Ovary (tissue), 9 donors: ENCODE data around the gene SOD3. TPM values are rescaled to one million over a fixed set of nuclear protein-coding genes. Genes with fewer than 3 reads are reported as not detected.

Source experiments
- DNase-seq, 5 donors: peaks; one replicate each; pipeline ENCODE4 v3.0.0-alpha.2; 2019 to 2020
- H3K27ac ChIP-seq, 2 donors: fragments of 200-600 bp; one replicate each; pipeline versions ENCODE4 v1.5.1 to v1.8.0; 2019 to 2022
- H3K27me3 ChIP-seq: fragments of 200-600 bp; one replicate; pipeline ENCODE4 v1.8.0; 2022
- H3K36me3 ChIP-seq: fragments of 200-600 bp; sonication (generic); one replicate; pipeline ENCODE4 v1.5.1; 2019
- H3K4me1 ChIP-seq: one replicate; pipeline ENCODE4 v1.8.1; 2013; ENCODE audit warnings: mild to moderate bottlenecking, moderate library complexity; ENCODE audit not compliant: insufficient read depth
- H3K4me3 ChIP-seq: fragments of 200-600 bp; sonication (generic); one replicate; pipeline ENCODE4 v1.5.1; 2017
- H3K9me3 ChIP-seq, 2 donors: fragments of 200-600 bp in 1 of 2; sonication (generic) in 1 of 2; one replicate each; pipeline versions ENCODE4 v1.5.1 to v1.8.1; 2013 to 2019; ENCODE audit warnings: mild to moderate bottlenecking in 1 of 2, moderate library complexity in 1 of 2
- EP300 ChIP-seq: sonication (generic); formaldehyde crosslinking; IDR thresholded peaks from one replicate; pipeline ENCODE4 v1.6.1; 2017; ENCODE audit warnings: antibody characterized with exemption
- POLR2A ChIP-seq: fragments of 450-650 bp; IDR thresholded peaks from one replicate; pipeline ENCODE4 v1.6.1; 2017; ENCODE audit warnings: antibody characterized with exemption, mild to moderate bottlenecking, moderate library complexity
- WGBS, 3 donors: extraction: QIAGEN DNeasy Blood & Tissue Kit in 1 of 3; methylation state at CpG; one replicate each; pipeline versions ENCODE4 v1.1.5 to v1.1.7; 2013 to 2017; 5-methylcytosine and 5-hydroxymethylcytosine counted together
- intact Hi-C, 4 donors: fragments of 100-400 bp; cut with DNase I; formaldehyde crosslinking; loops; one replicate each; pipeline versions ENCODE4 v1.11.0 to v1.15.1; 2022 to 2023
- polyA plus RNA-seq, 2 donors: library from polyadenylated mRNA; stranded (reverse); fragments of 200-250 nt in 1 of 2; fragments of 350-450 nt in 1 of 2; fragmentation: Illumina TruSeq in 1 of 2; extraction: RNeasy Lipid Tissue Mini Kit (QIAGEN cat#74804) in 1 of 2; gene quantifications; one replicate each; pipeline ENCODE4 v1.2.3, GENCODE V29; 2013 to 2014
- total RNA-seq, 7 donors: library from RNA; depleted of rRNA in 2 of 7; stranded (reverse); fragments of >200 nt in 2 of 7; fragmentation: NEBNext Ultra II Directional in 3 of 7; extraction: Animal tissue kit (Norgen Biotek cat#: 25700) in 3 of 7; gene quantifications; one replicate each; pipeline versions ENCODE4 v1.1.0 to v1.2.4, GENCODE V29; 2016 to 2023
- TF ChIP-seq, protein P1 (sequence below), 3 donors: fragments of 450-650 bp in 2 of 3; fragments of 200-600 bp in 1 of 3; IDR thresholded peaks; one replicate each; pipeline versions ENCODE4 v1.5.1 to v1.8.0; 2016 to 2022; ENCODE audit warnings: antibody characterized with exemption in 3 of 3, mild to moderate bottlenecking in 1 of 3
- donor health status: DM: no; HTN: no; CAD: no; lungs with moderate emphysema.
- donor health status: DM: no; HTN: no; CAD: no.
- donor health status: Bipolar disorder and iron deficiency.
- donor health status: DM: yes; HTN: yes; CAD: no.
- donor health status: DM: no; HTN: no; CAD: no.
- donor health status: DM: yes; HTN: yes; CAD: no.

The SOD3 gene
- total and polyA plus RNA-seq, 9 donors = 15.3 to 92.3 (median 33.0) TPM

DNA sequence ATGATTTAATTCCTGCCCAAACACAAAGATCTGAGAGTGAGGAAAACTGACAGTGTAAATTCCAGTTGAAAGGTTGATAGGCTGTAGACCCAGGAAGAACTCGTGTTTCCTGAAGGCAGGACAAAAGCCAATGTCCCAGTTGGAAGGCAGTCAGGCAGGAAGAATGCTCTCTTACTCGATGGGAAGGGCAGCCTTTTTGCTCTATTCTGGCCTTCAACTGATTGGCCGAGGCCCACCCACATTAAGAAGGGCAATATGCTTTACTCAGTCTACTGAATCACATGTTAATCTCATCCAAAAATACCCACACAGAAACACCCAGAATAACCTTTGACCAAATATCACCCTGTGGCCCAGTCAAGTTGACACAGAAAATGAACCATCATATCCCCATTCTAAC lies 45.3 kb upstream of the SOD3 start:
- WGBS, 3 donors = 72 to 76% (median 75%) methylated on average over 3 of the region's 3 CpGs
- no peak overlapping the region for H3K4me3 ChIP-seq
- H3K36me3 ChIP-seq = no peaks in the 10 kb centered on the region
- TF ChIP-seq, protein P1, sequence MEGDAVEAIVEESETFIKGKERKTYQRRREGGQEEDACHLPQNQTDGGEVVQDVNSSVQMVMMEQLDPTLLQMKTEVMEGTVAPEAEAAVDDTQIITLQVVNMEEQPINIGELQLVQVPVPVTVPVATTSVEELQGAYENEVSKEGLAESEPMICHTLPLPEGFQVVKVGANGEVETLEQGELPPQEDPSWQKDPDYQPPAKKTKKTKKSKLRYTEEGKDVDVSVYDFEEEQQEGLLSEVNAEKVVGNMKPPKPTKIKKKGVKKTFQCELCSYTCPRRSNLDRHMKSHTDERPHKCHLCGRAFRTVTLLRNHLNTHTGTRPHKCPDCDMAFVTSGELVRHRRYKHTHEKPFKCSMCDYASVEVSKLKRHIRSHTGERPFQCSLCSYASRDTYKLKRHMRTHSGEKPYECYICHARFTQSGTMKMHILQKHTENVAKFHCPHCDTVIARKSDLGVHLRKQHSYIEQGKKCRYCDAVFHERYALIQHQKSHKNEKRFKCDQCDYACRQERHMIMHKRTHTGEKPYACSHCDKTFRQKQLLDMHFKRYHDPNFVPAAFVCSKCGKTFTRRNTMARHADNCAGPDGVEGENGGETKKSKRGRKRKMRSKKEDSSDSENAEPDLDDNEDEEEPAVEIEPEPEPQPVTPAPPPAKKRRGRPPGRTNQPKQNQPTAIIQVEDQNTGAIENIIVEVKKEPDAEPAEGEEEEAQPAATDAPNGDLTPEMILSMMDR (IDR thresholded peaks at IDR 0.05) = no peak
- TF ChIP-seq POLR2A (no peak), EP300 (no peak)
- H3K4me1 ChIP-seq = peaks cover 3% of the 10 kb centered on the region
- no peak for DNase-seq
- no peaks in the 10 kb centered on the region for H3K9me3 ChIP-seq
- no peak overlapping the region for H3K27ac ChIP-seq
- intact Hi-C loops = no loop called here
- no peaks in the 10 kb centered on the region for H3K27me3 ChIP-seq

DNA sequence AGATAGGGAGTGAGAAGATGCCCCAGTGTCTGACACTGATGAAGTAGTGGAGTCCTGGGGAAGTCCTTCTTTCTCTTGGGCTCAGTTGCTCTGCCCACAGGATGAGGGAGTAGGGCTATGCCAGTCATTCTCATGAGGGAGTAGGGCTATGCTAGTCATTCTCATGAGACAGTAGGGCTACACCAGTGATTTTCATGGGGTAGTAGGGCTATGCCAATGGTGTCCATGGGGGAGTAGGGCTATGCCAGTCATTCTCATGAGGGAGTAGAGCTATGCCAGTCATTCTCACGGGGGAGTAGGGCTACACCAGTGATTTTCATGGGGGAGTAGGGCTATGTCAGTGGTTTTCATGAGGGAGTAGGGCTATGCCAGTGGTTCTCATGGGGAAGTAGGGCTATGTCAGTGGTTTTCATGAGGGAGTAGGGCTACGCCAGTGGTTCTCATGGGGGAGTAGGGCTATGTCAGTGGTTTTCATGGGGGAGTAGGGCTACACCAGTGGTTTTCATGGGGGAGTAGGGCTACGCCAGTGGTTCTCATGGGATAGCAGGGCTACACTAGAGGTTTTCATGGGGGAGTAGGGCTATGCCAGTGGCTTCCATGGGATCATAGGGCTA lies 43.3 kb upstream of the SOD3 start:
- Histone ChIP-seq H3K9me3 (no peaks in the 10 kb centered on the region), H3K27ac (no peak overlapping the region), H3K4me3 (no peak overlapping the region), H3K27me3 (no peaks in the 10 kb centered on the region), H3K4me1 (peaks cover 3% of the 10 kb centered on the region), H3K36me3 (no peaks in the 10 kb centered on the region)
- TF ChIP-seq, protein P1 (IDR thresholded peaks at IDR 0.05) = no peak
- TF ChIP-seq POLR2A = no peak
- no peak for TF ChIP-seq EP300
- intact Hi-C loops = no loop called here
- DNase-seq = no peak
- 76 to 88% (median 79%) methylated on average over 3 of the region's 3 CpGs for WGBS, 3 donors

DNA sequence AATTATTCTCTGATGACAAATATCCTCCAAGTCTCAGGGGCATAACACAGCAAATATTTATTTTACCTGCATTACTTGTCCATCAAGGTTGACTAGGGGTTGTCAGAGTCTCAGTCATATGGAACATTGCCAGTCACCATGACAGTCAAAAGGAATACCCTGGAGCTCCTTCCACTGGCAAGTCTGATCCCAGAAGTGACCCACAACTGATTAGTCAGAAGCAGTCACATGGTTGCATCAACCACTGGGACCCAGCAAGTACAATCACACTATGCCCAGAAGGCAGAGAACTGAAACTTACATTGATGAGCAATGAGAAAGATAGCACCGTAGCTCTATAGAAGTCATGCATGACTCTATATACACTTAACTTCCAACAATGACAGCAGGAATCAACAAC lies 41.9 kb upstream of the SOD3 start:
- DNase-seq = no peak
- Histone ChIP-seq H3K27ac (no peak overlapping the region), H3K36me3 (no peaks in the 10 kb centered on the region), H3K9me3 (no peaks in the 10 kb centered on the region), H3K27me3 (no peaks in the 10 kb centered on the region), H3K4me1 (peaks cover 3% of the 10 kb centered on the region), H3K4me3 (no peak overlapping the region)
- 75 to 82% (median 78%) methylated on average over 1 of the region's 1 CpG for WGBS, 3 donors
- no peak for TF ChIP-seq POLR2A
- intact Hi-C loops = no loop called here

DNA sequence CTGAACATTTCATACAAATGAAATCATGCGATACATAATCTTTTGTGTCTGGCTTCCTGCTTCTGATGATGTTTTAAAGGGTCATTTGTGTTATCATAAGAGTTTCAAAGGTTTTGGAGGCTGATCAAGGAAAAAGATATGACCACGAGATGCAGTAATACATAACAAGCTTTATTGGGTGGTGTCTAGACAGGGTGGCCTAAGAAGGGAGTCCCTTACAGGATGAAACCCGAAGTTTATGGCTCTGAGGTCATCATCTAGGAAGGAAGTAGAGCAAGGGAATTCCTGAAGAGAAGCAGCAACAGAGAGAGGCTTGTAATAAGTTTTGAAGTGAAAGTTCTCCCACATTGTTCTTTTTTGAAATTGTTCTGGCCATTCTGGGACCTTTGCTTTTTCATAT lies 40.8 kb upstream of the SOD3 start:
- H3K36me3 ChIP-seq = no peaks in the 10 kb centered on the region
- intact Hi-C loops = no loop called here
- no peak for DNase-seq
- H3K9me3 ChIP-seq = no peaks in the 10 kb centered on the region
- no peak overlapping the region for H3K4me3 ChIP-seq
- WGBS, 3 donors = 47 to 62% (median 60%) methylated on average over 3 of the region's 3 CpGs
- no peak overlapping the region for H3K27ac ChIP-seq
- H3K4me1 ChIP-seq = no peaks in the 10 kb centered on the region
- no peaks in the 10 kb centered on the region for H3K27me3 ChIP-seq
- TF ChIP-seq POLR2A = no peak
- TF ChIP-seq, protein P1 (IDR thresholded peaks at IDR 0.05) = no peak
- TF ChIP-seq EP300 = no peak

DNA sequence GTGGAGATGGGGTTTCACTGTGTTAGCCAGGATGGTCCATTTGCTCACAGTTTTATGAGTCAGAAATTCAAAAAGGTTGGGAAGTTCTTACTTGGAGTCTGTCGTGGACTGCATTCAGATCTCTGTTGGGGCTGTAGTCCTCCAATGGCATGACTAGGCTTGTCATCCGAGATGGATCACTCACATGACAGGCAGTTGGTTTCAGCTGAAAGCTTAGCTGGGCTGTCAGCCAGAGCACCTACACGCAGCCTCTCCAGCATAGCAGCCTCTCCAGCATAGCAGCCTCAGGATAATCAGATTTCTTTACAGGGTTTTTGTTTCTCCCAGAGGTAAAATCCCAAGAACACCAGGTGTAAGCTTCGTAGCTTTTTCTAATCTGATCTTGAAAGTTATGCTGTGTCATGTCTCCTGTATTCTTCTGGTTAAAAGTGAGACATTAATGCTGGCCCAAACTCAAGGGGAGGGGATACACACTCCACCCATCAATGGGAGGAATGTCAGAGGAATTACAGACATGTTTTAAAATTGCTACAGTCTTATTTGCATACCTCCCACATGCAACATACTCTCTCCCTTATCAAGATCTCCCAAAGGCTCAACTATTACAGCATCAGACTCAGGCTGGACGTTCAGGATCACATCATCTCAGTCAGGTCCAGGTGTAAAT lies 31.6 kb upstream of the SOD3 start:
- no peak for TF ChIP-seq EP300
- TF ChIP-seq, protein P1 (IDR thresholded peaks at IDR 0.05) = no peak
- TF ChIP-seq POLR2A = no peak
- DNase-seq = no peak
- intact Hi-C loops = no loop called here
- no peaks in the 10 kb centered on the region for H3K9me3 ChIP-seq
- no peaks in the 10 kb centered on the region for H3K4me1 ChIP-seq
- no peaks in the 10 kb centered on the region for H3K27me3 ChIP-seq
- no peaks in the 10 kb centered on the region for H3K36me3 ChIP-seq
- H3K27ac ChIP-seq = no peak overlapping the region
- H3K4me3 ChIP-seq = no peak overlapping the region
- WGBS, 3 donors = 46 to 58% (median 52%) methylated on average over 5 of the region's 5 CpGs
